HL-60 (cell line): ENCODE measurements around the gene SGMS1.

Experiments used
- DNase-seq, 2 experiments: peaks; one replicate each; pipeline ENCODE4 v3.0.0-alpha.2; 2010 to 2020; ENCODE audit warnings: low read depth in 1 of 2, low spot score in 1 of 2
- H3K27ac ChIP-seq: fragments of 250-450 bp; sonication (Bioruptor Pico); replicated peaks from 2 replicates; pipeline ENCODE4 v1.5.1; 2020; ENCODE audit warnings: mild to moderate bottlenecking, moderate library complexity
- H3K27me3 ChIP-seq: fragments of 250-450 bp; sonication (Bioruptor Pico); 2 replicates; pipeline ENCODE4 v1.5.1; 2021; ENCODE audit warnings: mild to moderate bottlenecking, moderate library complexity; ENCODE audit not compliant: insufficient read depth, poor library complexity, severe bottlenecking
- H3K4me3 ChIP-seq: replicated peaks from 2 replicates; pipeline ENCODE4 v1.5.1; 2011; ENCODE audit warnings: mild to moderate bottlenecking, control low read depth, low read length; ENCODE audit not compliant: insufficient read depth
- GABPA ChIP-seq: IDR thresholded peaks from 2 replicates; pipeline ENCODE4 v1.6.1; 2012; ENCODE audit warnings: low read depth
- POLR2AphosphoS5 ChIP-seq: IDR thresholded peaks from 2 replicates; pipeline ENCODE4 v1.6.1; 2012; ENCODE audit warnings: low read depth
- REST ChIP-seq: IDR thresholded peaks from 2 replicates; pipeline ENCODE4 v1.6.1; 2012; ENCODE audit warnings: low read depth; ENCODE audit not compliant: insufficient replicate concordance
- SPI1 ChIP-seq: IDR thresholded peaks from 2 replicates; pipeline ENCODE4 v1.6.1; 2012; ENCODE audit warnings: low read depth, mild to moderate bottlenecking, borderline replicate concordance
- TF ChIP-seq, protein P1 (sequence below): IDR thresholded peaks from one replicate; pipeline ENCODE4 v1.5.1; 2011; ENCODE audit warnings: low read length, control low read depth, inconsistent platforms; ENCODE audit not compliant: insufficient read depth

SGMS1 gene

DNA sequence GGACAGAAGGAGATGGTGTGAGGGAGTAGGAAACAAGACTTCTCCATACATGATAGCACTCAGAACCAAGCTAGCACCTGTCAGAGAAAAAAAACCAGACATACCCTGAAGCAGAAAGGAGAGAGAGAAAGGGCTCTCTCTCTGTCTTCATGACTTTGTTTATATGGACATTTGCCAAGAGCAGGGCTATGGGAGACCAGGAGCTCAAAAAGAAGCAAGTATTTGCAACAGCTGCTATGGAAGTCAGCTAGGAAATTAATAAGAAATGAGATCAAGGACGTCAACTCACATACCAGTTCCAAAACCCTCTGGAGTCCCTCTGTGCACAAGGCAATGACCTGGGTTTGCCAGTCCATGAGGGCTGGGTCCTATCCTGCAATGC lies 111.6 kb downstream of the SGMS1 start:
- Histone ChIP-seq H3K4me3 (no peak overlapping the region), H3K27ac (no peak overlapping the region), H3K27me3 (no peaks in the 10 kb centered on the region)
- no peak for DNase-seq
- no peak for TF ChIP-seq GABPA
- TF ChIP-seq, protein P1, sequence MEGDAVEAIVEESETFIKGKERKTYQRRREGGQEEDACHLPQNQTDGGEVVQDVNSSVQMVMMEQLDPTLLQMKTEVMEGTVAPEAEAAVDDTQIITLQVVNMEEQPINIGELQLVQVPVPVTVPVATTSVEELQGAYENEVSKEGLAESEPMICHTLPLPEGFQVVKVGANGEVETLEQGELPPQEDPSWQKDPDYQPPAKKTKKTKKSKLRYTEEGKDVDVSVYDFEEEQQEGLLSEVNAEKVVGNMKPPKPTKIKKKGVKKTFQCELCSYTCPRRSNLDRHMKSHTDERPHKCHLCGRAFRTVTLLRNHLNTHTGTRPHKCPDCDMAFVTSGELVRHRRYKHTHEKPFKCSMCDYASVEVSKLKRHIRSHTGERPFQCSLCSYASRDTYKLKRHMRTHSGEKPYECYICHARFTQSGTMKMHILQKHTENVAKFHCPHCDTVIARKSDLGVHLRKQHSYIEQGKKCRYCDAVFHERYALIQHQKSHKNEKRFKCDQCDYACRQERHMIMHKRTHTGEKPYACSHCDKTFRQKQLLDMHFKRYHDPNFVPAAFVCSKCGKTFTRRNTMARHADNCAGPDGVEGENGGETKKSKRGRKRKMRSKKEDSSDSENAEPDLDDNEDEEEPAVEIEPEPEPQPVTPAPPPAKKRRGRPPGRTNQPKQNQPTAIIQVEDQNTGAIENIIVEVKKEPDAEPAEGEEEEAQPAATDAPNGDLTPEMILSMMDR, result no peak
- TF ChIP-seq SPI1, result no peak
- TF ChIP-seq REST, result no peak
- no peak for TF ChIP-seq POLR2AphosphoS5

DNA sequence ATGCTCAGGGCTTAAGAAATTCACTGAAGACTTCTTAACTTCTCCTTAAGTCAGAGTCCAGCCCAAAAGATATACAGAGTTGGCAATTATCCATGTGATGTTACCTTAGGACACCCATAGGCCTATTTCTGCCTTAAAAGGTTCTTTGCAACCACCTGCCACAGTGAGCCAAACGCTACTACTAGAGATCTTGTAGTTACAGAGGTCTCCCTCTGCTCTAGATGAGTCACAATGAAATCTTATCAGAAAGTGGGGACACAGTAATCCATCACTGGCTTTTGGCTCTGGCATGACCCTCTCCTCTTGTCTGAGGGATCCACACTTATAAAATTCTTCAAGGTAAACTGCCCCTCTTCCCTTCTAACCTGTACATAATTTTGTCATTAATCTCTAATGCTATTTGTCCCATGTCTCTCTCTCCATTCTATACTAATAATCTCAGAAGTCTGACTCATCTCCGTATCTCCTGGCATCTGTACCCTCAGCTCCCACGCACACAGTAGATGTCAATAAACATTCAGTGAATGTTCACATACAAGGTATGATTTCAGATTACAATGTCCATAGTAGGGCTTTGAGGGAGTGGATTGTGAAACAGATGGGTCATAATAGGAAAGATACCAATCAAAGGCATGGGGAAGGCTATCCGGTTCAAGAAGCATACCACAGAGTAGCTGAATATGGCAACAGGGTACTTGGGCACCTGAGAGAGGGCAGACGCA lies 112.1 kb downstream of the SGMS1 start:
- Histone ChIP-seq H3K4me3 (no peak overlapping the region), H3K27ac (no peak overlapping the region), H3K27me3 (no peaks in the 10 kb centered on the region)
- TF ChIP-seq, protein P1, result no peak
- no peak for TF ChIP-seq GABPA
- no peak for TF ChIP-seq SPI1
- TF ChIP-seq POLR2AphosphoS5, result no peak
- no peak for TF ChIP-seq REST
- no peak for DNase-seq

GRCh38 chr10:50510517-50511473 lies 113.0 kb downstream of the SGMS1 start:
- DNase-seq, result no peak
- no peak overlapping the region for H3K27ac ChIP-seq
- no peaks in the 10 kb centered on the region for H3K27me3 ChIP-seq
- TF ChIP-seq SPI1 (no peak), GABPA (no peak), REST (no peak), POLR2AphosphoS5 (no peak)
- TF ChIP-seq, protein P1, result no peak
- no peak overlapping the region for H3K4me3 ChIP-seq
